ENCODE measurements around the gene SRSF9. TPM values are rescaled to one million over a fixed set of nuclear protein-coding genes. Genes with fewer than 3 reads are reported as not detected.

SRSF9 gene
- total RNA-seq, 2 experiments from 2014 or later: 195 to 240 TPM

Other genes with a start within 250 kb of the SRSF9 start
- 100 to 1,000 TPM in 1 of 2 experiments, 10 to 100 TPM in 1; 69.3 to 146 TPM for gene PXN, start 204.0 kb downstream of the SRSF9 start, total RNA-seq
- 1,000 to 10,000 TPM in 1 of 2 experiments, 100 to 1,000 TPM in 1; 953 to 3,569 TPM for gene RNU4-2, start 177.8 kb downstream of the SRSF9 start, total RNA-seq
- gene RNU4-1, start 176.5 kb downstream of the SRSF9 start, total RNA-seq: 1,000 to 10,000 TPM in 1 of 2 experiments, 100 to 1,000 TPM in 1; 780 to 2,122 TPM
- gene SIRT4, start 167.4 kb downstream of the SRSF9 start, total RNA-seq: 1 to 10 TPM; 2.4 to 3.0 TPM
- gene PLA2G1B, start 142.0 kb downstream of the SRSF9 start, total RNA-seq: not detected
- under 1 TPM in 1 of 2 experiments, not detected in 1; 0.07 TPM for gene MSI1, start 100.6 kb downstream of the SRSF9 start, total RNA-seq
- 100 to 1,000 TPM; 329 to 408 TPM for gene COX6A1, start 31.6 kb downstream of the SRSF9 start, total RNA-seq
- 10 to 100 TPM; 26.8 to 38.0 TPM for gene TRIAP1, start 23.4 kb downstream of the SRSF9 start, total RNA-seq
- 10 to 100 TPM; 25.3 to 32.7 TPM for gene GATC, start 23.3 kb downstream of the SRSF9 start, total RNA-seq
- gene DYNLL1, start 26.4 kb upstream of the SRSF9 start, total RNA-seq: 100 to 1,000 TPM; 190 to 264 TPM
- 10 to 100 TPM; 26.4 to 34.0 TPM for gene COQ5, start 59.4 kb upstream of the SRSF9 start, total RNA-seq
- 100 to 1,000 TPM; 209 to 217 TPM for gene RNF10, start 64.6 kb upstream of the SRSF9 start, total RNA-seq
- gene POP5, start 111.7 kb upstream of the SRSF9 start, total RNA-seq: 10 to 100 TPM; 63.1 to 65.1 TPM
- not detected for gene CABP1, start 170.9 kb upstream of the SRSF9 start, total RNA-seq
- gene MLEC, start 217.4 kb upstream of the SRSF9 start, total RNA-seq: 10 to 100 TPM; 74.5 to 96.2 TPM
- 10 to 100 TPM; 15.9 to 22.9 TPM for gene UNC119B, start 240.7 kb upstream of the SRSF9 start, total RNA-seq

Measured in activated CD8-positive, alpha-beta memory T cell treated with anti-CD3 and anti-CD28 coated beads, Interleukin-2, amount 10 ng/mL, durations not matched to agents 7 days and 5 days (primary cell).